NCI-H446 treated with DMSO at 0.1 percent for 48 hours (cell line): ENCODE data around the gene U2AF2.

Experiments
- DNase-seq: peaks from one replicate; lab custom pipeline; 2025; lab: John Stamatoyannopoulos, UW

U2AF2 gene

DNA sequence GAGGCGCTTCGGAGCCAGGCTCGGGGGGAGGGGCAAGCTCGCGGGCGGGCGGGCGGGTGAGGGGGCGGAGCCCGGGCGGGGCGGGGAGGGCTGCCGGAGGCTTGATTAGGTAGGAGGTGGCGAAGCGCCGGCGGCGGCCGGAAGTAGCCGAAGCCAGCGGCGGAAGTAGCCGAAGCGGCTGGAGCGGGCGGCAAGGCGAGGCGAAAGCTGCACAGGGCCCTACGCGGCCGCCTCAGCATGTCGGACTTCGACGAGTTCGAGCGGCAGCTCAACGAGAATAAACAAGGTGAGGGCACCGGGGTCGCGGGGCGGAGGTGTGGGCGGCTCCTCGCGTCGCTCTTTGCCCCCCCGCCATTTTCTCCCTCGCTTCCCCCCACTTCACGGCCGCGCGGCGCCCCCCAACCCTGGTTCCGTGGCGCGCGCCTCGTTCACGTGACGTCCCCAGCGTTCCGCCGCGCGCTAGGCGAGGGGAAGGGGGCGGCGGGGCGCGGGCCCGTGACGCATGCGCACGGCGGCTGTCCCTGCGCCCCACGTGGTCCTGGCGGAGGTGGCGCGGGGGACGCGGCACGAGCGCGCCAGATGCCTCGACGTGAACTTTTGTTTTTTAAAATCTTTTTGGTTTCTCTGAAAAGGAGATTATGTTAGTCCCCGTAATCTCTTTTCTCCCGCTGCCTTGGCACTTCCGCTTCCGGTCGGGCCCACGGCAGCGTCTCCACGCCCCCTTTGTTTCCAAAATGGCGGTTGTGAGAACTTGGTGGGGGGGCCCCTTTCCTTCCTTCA, at the start of gene U2AF2:
U2AF2 (plus strand) TSS at position 168 of the 780 bp plus-strand sequence; CDS start at position 238, 70 bp downstream.
- peak; percentile 96 for DNase-seq

GRCh38 chr19:55605207-55605636, 49.6 kb upstream of the U2AF2 start:
- peak; percentile 97 for DNase-seq

GRCh38 chr19:55605637-55606470, 49.0 kb upstream of the U2AF2 start, which contains the start of gene ZNF865:
ZNF865 (plus strand) TSS chr19:55605647; CDS start chr19:55613619, 7,972 bp downstream.
- peak; percentile 41 for DNase-seq

GRCh38 chr19:55606471-55606787, 48.4 kb upstream of the U2AF2 start:
- no peak for DNase-seq

DNA sequence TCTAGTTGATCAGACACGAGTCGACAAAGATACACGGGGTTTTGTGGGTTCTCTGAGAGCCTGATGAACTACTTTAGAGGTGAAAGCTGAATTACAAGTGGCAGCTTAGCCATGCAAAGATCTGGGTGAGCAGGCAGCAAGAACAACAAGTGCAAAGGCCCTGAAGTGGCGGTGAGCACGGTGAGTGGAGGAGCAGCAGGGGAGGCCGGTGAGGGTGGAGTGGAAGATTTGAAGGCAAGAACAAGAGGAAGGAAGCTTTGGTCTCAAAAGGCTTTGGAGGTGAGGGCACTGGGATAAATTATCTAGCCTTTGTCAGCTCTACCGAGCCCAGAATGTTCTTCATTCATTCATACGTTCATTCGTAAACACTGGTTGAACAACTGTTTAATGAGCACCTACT, 48.0 kb upstream of the U2AF2 start:
- no peak for DNase-seq

DNA sequence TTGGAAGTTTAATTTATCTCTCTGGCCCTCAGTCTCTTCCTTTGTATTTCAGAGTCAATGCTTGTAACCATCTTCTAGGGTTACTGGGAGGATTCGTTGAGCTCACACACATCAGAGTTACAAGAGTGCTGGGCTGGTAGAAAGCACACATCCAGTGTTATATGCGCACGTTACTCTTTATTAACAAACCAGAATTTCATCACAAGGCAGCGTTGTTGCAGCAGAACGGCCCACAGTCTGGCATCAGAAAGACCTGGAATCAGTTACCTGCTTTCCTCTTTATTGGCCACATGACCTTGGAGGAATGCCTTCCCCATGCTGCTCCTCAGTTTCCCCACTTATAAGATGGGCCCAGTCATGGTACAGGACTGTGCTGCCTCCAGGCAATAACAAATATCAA, 45.5 kb upstream of the U2AF2 start:
- no peak for DNase-seq

GRCh38 chr19:55611300-55611982, 43.4 kb upstream of the U2AF2 start:
- DNase-seq = no peak

- no peak for DNase-seq
Measured at GRCh38 chr19:55611983-55612645, 42.7 kb upstream of the U2AF2 start.

GRCh38 chr19:55613396-55613795, 41.4 kb upstream of the U2AF2 start:
- DNase-seq = no peak

GRCh38 chr19:55613930-55614710, 40.7 kb upstream of the U2AF2 start:
- DNase-seq = no peak

DNA sequence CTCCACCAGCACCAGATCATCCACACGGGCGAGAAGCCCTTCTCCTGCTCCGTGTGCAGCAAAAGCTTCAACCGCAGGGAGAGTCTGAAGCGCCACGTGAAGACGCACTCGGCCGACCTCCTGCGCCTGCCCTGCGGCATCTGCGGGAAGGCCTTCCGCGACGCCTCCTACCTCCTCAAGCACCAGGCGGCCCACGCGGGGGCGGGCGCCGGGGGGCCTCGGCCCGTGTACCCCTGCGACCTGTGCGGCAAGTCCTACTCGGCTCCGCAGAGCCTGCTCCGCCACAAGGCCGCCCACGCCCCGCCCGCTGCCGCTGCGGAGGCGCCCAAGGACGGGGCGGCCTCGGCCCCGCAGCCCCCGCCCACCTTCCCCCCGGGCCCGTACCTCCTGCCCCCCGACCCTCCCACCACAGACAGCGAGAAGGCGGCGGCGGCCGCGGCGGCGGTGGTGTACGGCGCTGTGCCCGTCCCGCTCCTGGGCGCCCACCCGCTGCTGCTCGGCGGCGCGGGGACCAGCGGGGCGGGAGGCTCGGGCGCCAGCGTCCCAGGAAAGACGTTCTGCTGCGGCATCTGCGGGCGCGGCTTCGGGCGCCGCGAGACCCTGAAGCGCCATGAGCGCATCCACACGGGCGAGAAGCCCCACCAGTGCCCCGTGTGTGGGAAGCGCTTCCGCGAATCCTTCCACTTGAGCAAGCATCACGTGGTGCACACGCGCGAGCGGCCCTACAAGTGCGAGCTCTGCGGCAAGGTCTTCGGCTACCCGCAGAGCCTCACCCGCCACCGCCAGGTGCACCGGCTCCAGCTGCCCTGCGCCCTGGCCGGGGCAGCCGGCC, 39.9 kb upstream of the U2AF2 start:
- DNase-seq = no peak

DNA sequence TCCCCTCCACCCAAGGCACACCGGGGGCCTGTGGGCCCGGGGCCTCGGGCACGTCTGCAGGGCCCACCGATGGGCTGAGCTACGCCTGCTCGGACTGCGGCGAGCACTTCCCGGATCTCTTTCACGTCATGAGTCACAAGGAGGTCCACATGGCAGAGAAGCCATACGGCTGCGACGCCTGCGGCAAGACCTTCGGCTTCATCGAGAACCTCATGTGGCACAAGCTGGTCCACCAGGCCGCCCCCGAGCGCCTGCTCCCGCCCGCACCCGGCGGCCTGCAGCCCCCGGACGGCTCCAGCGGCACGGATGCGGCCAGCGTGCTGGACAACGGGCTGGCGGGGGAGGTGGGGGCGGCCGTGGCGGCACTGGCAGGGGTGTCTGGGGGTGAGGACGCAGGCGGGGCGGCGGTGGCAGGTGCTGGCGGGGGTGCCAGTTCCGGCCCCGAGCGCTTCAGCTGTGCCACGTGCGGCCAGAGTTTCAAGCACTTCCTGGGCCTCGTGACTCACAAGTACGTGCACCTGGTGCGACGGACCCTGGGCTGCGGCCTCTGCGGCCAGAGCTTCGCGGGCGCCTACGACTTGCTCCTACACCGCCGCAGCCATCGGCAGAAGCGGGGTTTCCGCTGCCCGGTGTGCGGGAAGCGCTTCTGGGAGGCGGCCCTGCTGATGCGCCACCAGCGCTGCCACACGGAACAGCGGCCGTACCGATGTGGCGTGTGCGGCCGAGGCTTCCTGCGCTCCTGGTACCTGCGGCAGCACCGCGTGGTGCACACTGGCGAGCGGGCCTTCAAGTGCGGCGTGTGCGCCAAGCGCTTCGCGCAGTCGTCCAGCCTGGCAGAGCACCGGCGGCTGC, 39.1 kb upstream of the U2AF2 start:
- no peak for DNase-seq

GRCh38 chr19:55616395-55616875, 38.4 kb upstream of the U2AF2 start:
- no peak for DNase-seq

DNA sequence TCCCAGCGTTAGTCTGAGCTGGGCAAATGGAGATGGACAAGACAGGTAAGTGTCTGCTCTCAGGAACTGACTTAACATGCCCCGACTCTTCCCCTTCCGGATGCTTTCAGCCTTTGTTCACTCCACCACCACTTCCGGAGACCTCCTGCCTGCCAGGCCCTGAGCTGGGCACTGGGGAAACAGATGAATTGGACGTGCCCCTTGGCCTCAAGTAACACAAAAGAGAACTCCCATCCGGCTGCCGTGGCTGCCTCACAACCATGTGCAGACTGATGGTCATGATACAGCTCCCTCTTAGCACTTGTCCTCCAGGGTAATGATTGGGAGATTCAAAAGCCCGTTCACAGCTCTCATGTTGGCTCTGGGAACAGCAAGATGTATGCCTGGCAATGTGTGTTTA, 37.4 kb upstream of the U2AF2 start:
- no peak for DNase-seq

DNA sequence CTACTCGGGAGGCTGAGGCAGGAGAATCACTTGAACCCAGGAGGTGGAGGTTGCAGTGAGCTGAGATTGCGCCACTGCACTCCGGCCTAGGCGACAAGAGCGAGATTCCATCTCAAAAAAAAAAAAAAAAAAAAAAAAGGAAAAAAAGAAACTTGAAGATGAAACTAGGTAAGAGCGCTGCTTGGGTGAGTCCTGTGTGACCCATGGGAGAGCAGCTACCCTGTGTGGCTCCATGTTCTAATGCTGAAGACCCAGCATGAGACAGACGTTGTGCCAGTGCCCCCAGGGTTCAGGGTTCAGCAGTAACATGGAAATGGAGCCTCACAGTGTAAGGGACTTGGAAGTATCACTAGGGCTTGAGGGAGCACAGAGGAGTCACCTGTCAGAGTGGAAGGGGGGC, 36.4 kb upstream of the U2AF2 start:
- DNase-seq = no peak

DNA sequence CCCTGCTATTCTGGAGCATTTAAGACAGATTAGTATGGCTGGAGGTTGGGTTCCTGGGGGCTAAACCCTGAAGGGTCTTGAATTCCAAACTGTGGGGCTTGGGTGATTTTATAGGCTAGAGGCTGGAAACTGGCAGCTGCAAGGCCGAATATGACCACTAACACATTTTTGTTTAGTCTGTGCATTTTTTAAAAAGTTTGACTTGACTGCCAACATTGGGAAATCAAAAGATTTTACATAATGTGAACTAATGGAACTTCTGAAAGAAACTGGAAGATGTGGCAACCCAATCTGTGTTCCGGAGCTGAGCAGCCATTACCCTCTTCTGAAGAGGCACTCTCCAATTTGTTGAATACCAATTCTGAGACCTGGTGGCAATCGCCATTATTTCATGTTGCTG, 35.5 kb upstream of the U2AF2 start:
- no peak for DNase-seq

- DNase-seq = no peak
Measured at GRCh38 chr19:55620410-55621204, 34.2 kb upstream of the U2AF2 start.

GRCh38 chr19:55621205-55621672, 33.6 kb upstream of the U2AF2 start:
- DNase-seq = no peak
